Adrenal gland (tissue), 5 donors: Measurements from ENCODE around the gene RIC8B.

Source experiments
- POLR2A ChIP-seq, 2 donors: fragments of 450-650 bp; IDR thresholded peaks; one replicate each; pipeline ENCODE4 v1.6.1; 2017; ENCODE audit warnings: antibody characterized with exemption in 2 of 2, mild to moderate bottlenecking in 2 of 2, moderate library complexity in 1 of 2
- TF ChIP-seq, protein P1 (sequence below), 6 experiments: fragments of 450-650 bp in 4 of 6; fragments of 200-600 bp in 2 of 6; sonication (generic) in 1 of 6; IDR thresholded peaks; 1 replicate in 5 of 6; 2 replicates in 1 of 6; pipeline versions ENCODE4 v1.5.1 to v1.8.0; 2016 to 2021; ENCODE audit warnings: antibody characterized with exemption in 6 of 6, mild to moderate bottlenecking in 2 of 6, moderate library complexity in 1 of 6
- donor health status: DM: no; HTN: no; CAD: no.

DNA sequence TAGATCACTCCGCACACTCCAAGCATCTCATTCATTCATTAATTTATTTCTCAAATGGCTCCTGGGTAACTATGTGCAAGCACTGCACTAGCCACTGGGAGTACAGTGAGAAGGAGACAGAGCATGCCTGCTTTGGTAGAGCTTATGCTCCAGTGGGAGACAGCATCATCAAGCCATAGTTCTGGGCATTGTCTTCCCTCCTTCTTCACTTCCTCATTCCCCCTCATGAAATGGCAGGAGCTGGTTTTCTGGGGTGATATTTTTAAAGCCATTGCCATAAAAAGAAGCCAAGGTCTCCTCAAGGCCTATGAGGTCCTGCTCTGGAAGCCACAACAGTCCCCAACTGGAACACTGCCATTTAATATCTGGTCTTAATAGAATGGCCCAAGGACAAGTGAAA, 20.2 kb upstream of the RIC8B start:
- TF ChIP-seq, protein P1, sequence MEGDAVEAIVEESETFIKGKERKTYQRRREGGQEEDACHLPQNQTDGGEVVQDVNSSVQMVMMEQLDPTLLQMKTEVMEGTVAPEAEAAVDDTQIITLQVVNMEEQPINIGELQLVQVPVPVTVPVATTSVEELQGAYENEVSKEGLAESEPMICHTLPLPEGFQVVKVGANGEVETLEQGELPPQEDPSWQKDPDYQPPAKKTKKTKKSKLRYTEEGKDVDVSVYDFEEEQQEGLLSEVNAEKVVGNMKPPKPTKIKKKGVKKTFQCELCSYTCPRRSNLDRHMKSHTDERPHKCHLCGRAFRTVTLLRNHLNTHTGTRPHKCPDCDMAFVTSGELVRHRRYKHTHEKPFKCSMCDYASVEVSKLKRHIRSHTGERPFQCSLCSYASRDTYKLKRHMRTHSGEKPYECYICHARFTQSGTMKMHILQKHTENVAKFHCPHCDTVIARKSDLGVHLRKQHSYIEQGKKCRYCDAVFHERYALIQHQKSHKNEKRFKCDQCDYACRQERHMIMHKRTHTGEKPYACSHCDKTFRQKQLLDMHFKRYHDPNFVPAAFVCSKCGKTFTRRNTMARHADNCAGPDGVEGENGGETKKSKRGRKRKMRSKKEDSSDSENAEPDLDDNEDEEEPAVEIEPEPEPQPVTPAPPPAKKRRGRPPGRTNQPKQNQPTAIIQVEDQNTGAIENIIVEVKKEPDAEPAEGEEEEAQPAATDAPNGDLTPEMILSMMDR (IDR thresholded peaks at IDR 0.05), result no peak
- TF ChIP-seq POLR2A (IDR thresholded peaks at IDR 0.05), result no peak
